WTC11 (cell line): ENCODE measurements around the gene HDAC9. TPM values are rescaled to one million over a fixed set of nuclear protein-coding genes. Genes with fewer than 3 reads are reported as not detected.

Experiments used
- ATAC-seq: fragments of 200-7000 bp; cut with Tn5 transposase; 2 replicates; pipeline ENCODE4 v1.10.0; 2021; ENCODE audit warnings: mild to moderate bottlenecking, moderate library complexity
- CTCF ChIA-PET: fragments of 300-600 bp; sonication (Branson Sonifier 250); formaldehyde crosslinking; loops from one replicate; lab custom pipeline; 2021; ENCODE audit warnings: antibody characterized with exemption; lab: Charles Lee
- POLR2A ChIA-PET: fragments of 350-600 bp; sonication (Branson Sonifier 250); formaldehyde crosslinking; loops from one replicate; lab custom pipeline; 2021; ENCODE audit warnings: antibody characterized with exemption; lab: Charles Lee
- DNase-seq: peaks from one replicate; pipeline ENCODE4 v3.0.0; 2021; ENCODE audit warnings: low spot score
- H3K27ac Mint-ChIP-seq: 2 replicates; pipeline ENCODE4 v1.8.0; 2021; ENCODE audit warnings: mixed read lengths
- H3K27me3 Mint-ChIP-seq: 2 replicates; pipeline ENCODE4 v1.8.0; 2021; ENCODE audit warnings: low read depth, mild to moderate bottlenecking, moderate library complexity, mixed read lengths
- H3K36me3 Mint-ChIP-seq: 2 replicates; pipeline ENCODE4 v1.8.0; 2021; ENCODE audit warnings: mixed read lengths
- H3K4me1 Mint-ChIP-seq: 2 replicates; pipeline ENCODE4 v1.8.0; 2022; ENCODE audit warnings: mixed read lengths
- H3K4me3 Mint-ChIP-seq: 2 replicates; pipeline ENCODE4 v1.8.0; 2021; ENCODE audit warnings: mild to moderate bottlenecking, moderate library complexity, mixed read lengths
- H3K9me3 Mint-ChIP-seq: 2 replicates; pipeline ENCODE4 v1.8.0; 2021; ENCODE audit warnings: mixed read lengths
- AFF4 ChIP-seq: sonication (generic); formaldehyde crosslinking; IDR thresholded peaks from 2 replicates; pipeline ENCODE4 v1.8.1; 2023; ENCODE audit warnings: mild to moderate bottlenecking, missing genetic modification reagents, borderline replicate concordance
- CTCF ChIP-seq: fragments of 200-600 bp; IDR thresholded peaks from 2 replicates; pipeline ENCODE4 v1.8.0; 2022; ENCODE audit warnings: antibody characterized with exemption
- E2F1 ChIP-seq: sonication (generic); formaldehyde crosslinking; IDR thresholded peaks from 2 replicates; pipeline ENCODE4 v1.8.0; 2022; ENCODE audit warnings: mild to moderate bottlenecking, missing genetic modification reagents
- ELF4 ChIP-seq: sonication (generic); formaldehyde crosslinking; IDR thresholded peaks from 2 replicates; pipeline ENCODE4 v1.8.1; 2022; ENCODE audit warnings: low read depth, mild to moderate bottlenecking, moderate library complexity, missing genetic modification reagents
- ESRRA ChIP-seq: sonication (generic); formaldehyde crosslinking; IDR thresholded peaks from 2 replicates; pipeline ENCODE4 v1.8.1; 2022; ENCODE audit warnings: mild to moderate bottlenecking, missing genetic modification reagents, borderline replicate concordance
- FOXJ3 ChIP-seq: sonication (generic); formaldehyde crosslinking; IDR thresholded peaks from 2 replicates; pipeline ENCODE4 v1.9.0; 2021; ENCODE audit warnings: missing genetic modification reagents, mild to moderate bottlenecking, borderline replicate concordance
- FOXP1 ChIP-seq: sonication (generic); formaldehyde crosslinking; IDR thresholded peaks from 2 replicates; pipeline ENCODE4 v1.8.0; 2022; ENCODE audit warnings: missing genetic modification reagents, mild to moderate bottlenecking, moderate library complexity, borderline replicate concordance
- FOXP4 ChIP-seq: sonication (generic); formaldehyde crosslinking; IDR thresholded peaks from 2 replicates; pipeline ENCODE4 v1.8.0; 2022; ENCODE audit warnings: mild to moderate bottlenecking, missing genetic modification reagents
- IRF1 ChIP-seq: sonication (generic); formaldehyde crosslinking; IDR thresholded peaks from 2 replicates; pipeline ENCODE4 v1.8.0; 2023; ENCODE audit warnings: missing genetic modification reagents
- JAZF1 ChIP-seq: fragments of 250-450 bp; sonication (Bioruptor Pico); IDR thresholded peaks from 2 replicates; pipeline ENCODE4 v1.9.0; 2021; ENCODE audit warnings: moderate library complexity, mild to moderate bottlenecking, inconsistent platforms
- RORB ChIP-seq: fragments of 250-450 bp; sonication (Bioruptor Pico); IDR thresholded peaks from 2 replicates; pipeline ENCODE4 v1.9.0; 2021; ENCODE audit warnings: mild to moderate bottlenecking
- SMAD3 ChIP-seq: sonication (generic); formaldehyde crosslinking; IDR thresholded peaks from 2 replicates; pipeline ENCODE4 v1.8.0; 2022; ENCODE audit warnings: missing genetic modification reagents, mild to moderate bottlenecking, borderline replicate concordance
- TEAD4 ChIP-seq: sonication (generic); formaldehyde crosslinking; IDR thresholded peaks from 2 replicates; pipeline ENCODE4 v1.8.0; 2022; ENCODE audit warnings: mild to moderate bottlenecking, missing genetic modification reagents
- ZNF121 ChIP-seq: sonication (generic); formaldehyde crosslinking; IDR thresholded peaks from 2 replicates; pipeline ENCODE4 v1.8.0; 2023; ENCODE audit warnings: missing genetic modification reagents
- ZNF317 ChIP-seq: sonication (generic); formaldehyde crosslinking; IDR thresholded peaks from 2 replicates; pipeline ENCODE4 v1.8.1; 2023; ENCODE audit warnings: low read depth, mild to moderate bottlenecking, moderate library complexity, missing genetic modification reagents, borderline replicate concordance
- ZNF423 ChIP-seq: fragments of 250-450 bp; sonication (Bioruptor Pico); IDR thresholded peaks from 2 replicates; pipeline ENCODE4 v2.1.2; 2022; ENCODE audit warnings: mild to moderate bottlenecking, moderate library complexity
- ZSCAN18 ChIP-seq: fragments of 250-450 bp; sonication (Bioruptor Pico); IDR thresholded peaks from 2 replicates; pipeline ENCODE4 v2.1.2; 2022; ENCODE audit warnings: mild to moderate bottlenecking, moderate library complexity
- total RNA-seq: library from RNA; stranded (reverse); gene quantifications from 3 replicates; pipeline ENCODE4 v1.2.3, GENCODE V29; 2021

Gene HDAC9
- total RNA-seq, 1 experiment from 2014 or later: 18.8 TPM

GRCh38 chr7:18570890-18571478 is 75.4 kb downstream of the HDAC9 start:
- no peak for TF ChIP-seq FOXJ3 (CRISPR knock-in tag)
- no peak for TF ChIP-seq RORB (CRISPR knock-in tag)
- no peak for TF ChIP-seq ESRRA (CRISPR knock-in tag)
- TF ChIP-seq FOXP4: no peak
- no peak for TF ChIP-seq ELF4 (CRISPR knock-in tag)
- H3K27ac Mint-ChIP-seq: no peak overlapping the region
- ATAC-seq (no peak), DNase-seq (no peak)
- H3K9me3 Mint-ChIP-seq: no peaks in the 10 kb centered on the region
- ChIA-PET POLR2A (no interaction called here), CTCF (interaction anchor here (0.7 to 4.1 kb wide), 14 partner anchors 13 to 220 kb away, joined by 3 to 46 read pairs (median 4); partner anchors contain the start of gene HDAC9)
- H3K36me3 Mint-ChIP-seq: no peaks in the 10 kb centered on the region
- H3K4me1 Mint-ChIP-seq: peaks cover 20% of the 10 kb centered on the region
- H3K27me3 Mint-ChIP-seq: no peaks in the 10 kb centered on the region
- H3K4me3 Mint-ChIP-seq: no peak overlapping the region

- H3K36me3 Mint-ChIP-seq: no peaks in the 10 kb centered on the region
- no peak overlapping the region for H3K4me3 Mint-ChIP-seq
- ChIA-PET CTCF (interaction anchor here (1.9 to 4.1 kb wide), 4 partner anchors 210 to 220 kb away, joined by 10 to 46 read pairs (median 12); no protein-coding TSS in a partner anchor), POLR2A (no interaction called here)
- H3K4me1 Mint-ChIP-seq: peaks cover 10% of the 10 kb centered on the region
- no peak for DNase-seq
- TF ChIP-seq E2F1 (CRISPR knock-in tag) (no peak), CTCF (no peak), FOXP1 (CRISPR knock-in tag) (no peak)
- H3K27ac Mint-ChIP-seq: no peak overlapping the region
- H3K9me3 Mint-ChIP-seq: no peaks in the 10 kb centered on the region
- no peak for ATAC-seq
- no peaks in the 10 kb centered on the region for H3K27me3 Mint-ChIP-seq
Measured at GRCh38 chr7:18572154-18572553, 76.6 kb downstream of the HDAC9 start.

- no peak for ATAC-seq
- Mint-ChIP-seq H3K9me3 (no peaks in the 10 kb centered on the region), H3K36me3 (no peaks in the 10 kb centered on the region), H3K27ac (no peak overlapping the region), H3K4me1 (peaks cover 8% of the 10 kb centered on the region), H3K4me3 (no peak overlapping the region), H3K27me3 (no peaks in the 10 kb centered on the region)
- ChIA-PET CTCF (interaction anchor here (1.9 to 4.1 kb wide), 2 partner anchors 211 to 220 kb away, joined by 10 to 12 read pairs; no protein-coding TSS in a partner anchor), POLR2A (no interaction called here)
- no peak for DNase-seq
- TF ChIP-seq TEAD4 (CRISPR knock-in tag) (no peak), ZNF423 (CRISPR knock-in tag) (no peak), ZSCAN18 (no peak), IRF1 (CRISPR knock-in tag) (no peak), ZNF121 (CRISPR knock-in tag) (no peak), FOXJ3 (CRISPR knock-in tag) (no peak), SMAD3 (CRISPR knock-in tag) (no peak), JAZF1 (CRISPR knock-in tag) (no peak), ZNF317 (CRISPR knock-in tag) (no peak), AFF4 (CRISPR knock-in tag) (no peak), CTCF (no peak)
Measured at GRCh38 chr7:18572885-18573284, 77.3 kb downstream of the HDAC9 start.
